ENCODE results near the gene SSPN.

The SSPN gene

GRCh38 chr12:26247873-26248272 lies 52.5 kb downstream of the SSPN start:
- ChIA-PET CTCF (no interaction called here), POLR2A (ENCODE audit: low non-redundant PET) (no interaction called here)
- no peak overlapping the region for H3K27ac ChIP-seq

GRCh38 chr12:26250801-26251200 lies 55.4 kb downstream of the SSPN start:
- POLR2A ChIA-PET (ENCODE audit: low non-redundant PET): no interaction called here
- CTCF ChIA-PET: interaction anchor here (0.6 kb wide), 1 partner anchor 18 kb away, joined by 4 read pairs; no protein-coding TSS in a partner anchor
- no peak for DNase-seq (ENCODE audit: low spot score)
- TF ChIP-seq CTCF (conservative IDR thresholded peaks at IDR 0.05; ENCODE audit: low read depth): no peak
- H3K27ac ChIP-seq: no peak overlapping the region

More at GRCh38 chr12:26247873-26248272, 52.5 kb downstream of the SSPN start:
- TF ChIP-seq CTCF (conservative IDR thresholded peaks at IDR 0.05; ENCODE audit: low read depth): no peak
- DNase-seq (ENCODE audit: low spot score): no peak

GRCh38 chr12:26251600-26251999 lies 56.2 kb downstream of the SSPN start:
- no peak overlapping the region for H3K27ac ChIP-seq
- ChIA-PET CTCF (interaction anchor here (0.6 kb wide), 1 partner anchor 762 kb away, joined by 3 read pairs; the partner anchor contains the start of gene TM7SF3), POLR2A (ENCODE audit: low non-redundant PET) (no interaction called here)
- DNase-seq (ENCODE audit: low spot score): no peak
- no peak for TF ChIP-seq CTCF (conservative IDR thresholded peaks at IDR 0.05; ENCODE audit: low read depth)

GRCh38 chr12:26252946-26253345 lies 57.6 kb downstream of the SSPN start:
- H3K27ac ChIP-seq: no peak overlapping the region
- POLR2A ChIA-PET (ENCODE audit: low non-redundant PET): no interaction called here
- no peak for TF ChIP-seq CTCF (conservative IDR thresholded peaks at IDR 0.05; ENCODE audit: low read depth)
- DNase-seq (ENCODE audit: low spot score): no peak
- CTCF ChIA-PET: no interaction called here

GRCh38 chr12:26255893-26256645 lies 60.7 kb downstream of the SSPN start:
- no peak overlapping the region for H3K27ac ChIP-seq
- no peak for DNase-seq (ENCODE audit: low spot score)
- ChIA-PET CTCF (interaction anchor here (0.6 to 1.0 kb wide), 3 partner anchors 8 to 30 kb away, joined by 3 to 4 read pairs (median 3); no protein-coding TSS in a partner anchor), POLR2A (ENCODE audit: low non-redundant PET) (no interaction called here)
- no peak for TF ChIP-seq CTCF (conservative IDR thresholded peaks at IDR 0.05; ENCODE audit: low read depth)

- no peak for TF ChIP-seq CTCF (conservative IDR thresholded peaks at IDR 0.05; ENCODE audit: low read depth)
- DNase-seq (ENCODE audit: low spot score): no peak
- ChIA-PET CTCF (interaction anchor here (0.5 to 1.2 kb wide), 6 partner anchors 9 to 494 kb away, joined by 3 to 4 read pairs (median 3); no protein-coding TSS in a partner anchor), POLR2A (ENCODE audit: low non-redundant PET) (no interaction called here)
- no peak overlapping the region for H3K27ac ChIP-seq
Measured at GRCh38 chr12:26264215-26264838, 69.0 kb downstream of the SSPN start.

Data from RWPE1 (cell line).